Prostate gland (tissue), 2 donors: ENCODE data around the gene ETFBKMT.

Experiments used
- CTCF ChIP-seq, 4 experiments: fragments of 200-600 bp in 2 of 4; fragments of 450-650 bp in 2 of 4; sonication (generic) in 2 of 4; IDR thresholded peaks; 1 replicate in 3 of 4; 2 replicates in 1 of 4; pipeline ENCODE4 v1.5.1; 2016 to 2019; ENCODE audit warnings: antibody characterized with exemption in 4 of 4, mild to moderate bottlenecking in 2 of 4, moderate library complexity in 2 of 4
- POLR2A ChIP-seq: fragments of 450-650 bp; IDR thresholded peaks from one replicate; pipeline ENCODE4 v1.6.1; 2016; ENCODE audit warnings: antibody characterized with exemption, mild to moderate bottlenecking

GRCh38 chr12:31655792-31656191, 3.7 kb upstream of the ETFBKMT start:
- no peak for TF ChIP-seq CTCF (IDR thresholded peaks at IDR 0.05)
- no peak for TF ChIP-seq POLR2A
